Testis (tissue), 3 donors: Measurements from ENCODE around the gene HUS1B. TPM values are rescaled to one million over a fixed set of nuclear protein-coding genes. Genes with fewer than 3 reads are reported as not detected.

Experiments used
- DNase-seq: peaks from one replicate; pipeline ENCODE4 v3.0.0-alpha.2; 2019
- H3K27ac ChIP-seq, 2 donors: fragments of 200-600 bp; sonication (generic); one replicate each; pipeline ENCODE4 v1.5.1; 2019
- H3K27me3 ChIP-seq: fragments of 200-600 bp; sonication (generic); one replicate; pipeline ENCODE4 v1.5.1; 2019
- H3K36me3 ChIP-seq: fragments of 200-600 bp; sonication (generic); one replicate; pipeline ENCODE4 v1.5.1; 2017; ENCODE audit warnings: low read depth; ENCODE audit errors: missing control alignments
- H3K4me1 ChIP-seq: fragments of 200-600 bp; sonication (generic); one replicate; pipeline ENCODE4 v1.5.1; 2019
- H3K4me3 ChIP-seq, 2 donors: fragments of 200-600 bp; sonication (generic); one replicate each; pipeline ENCODE4 v1.5.1; 2017 to 2019
- H3K9me3 ChIP-seq: fragments of 200-600 bp; sonication (generic); one replicate; pipeline ENCODE4 v1.5.1; 2017
- CTCF ChIP-seq, 3 experiments: fragments of 450-650 bp in 2 of 3; fragments of 200-600 bp in 1 of 3; sonication (generic) in 1 of 3; IDR thresholded peaks; one replicate each; pipeline ENCODE4 v1.5.1; 2016 to 2019; ENCODE audit warnings: antibody characterized with exemption in 3 of 3, mild to moderate bottlenecking in 2 of 3, moderate library complexity in 1 of 3
- POLR2A ChIP-seq: fragments of 450-650 bp; IDR thresholded peaks from one replicate; pipeline ENCODE4 v1.6.1; 2017; ENCODE audit warnings: antibody characterized with exemption, mild to moderate bottlenecking, moderate library complexity
- WGBS, 2 donors: methylation state at CpG; one replicate each; pipeline ENCODE4 v1.1.5; 2018; 5-methylcytosine and 5-hydroxymethylcytosine counted together
- intact Hi-C: fragments of 100-400 bp; cut with DNase I; formaldehyde crosslinking; loops from one replicate; pipeline ENCODE4 v1.15.1; 2023; ENCODE audit warnings: low total_unique reads
- polyA plus RNA-seq: library from polyadenylated mRNA; stranded (reverse); fragments of 350-450 nt; fragmentation: Illumina TruSeq; extraction: RNeasy Lipid Tissue Mini Kit (QIAGEN cat#74804); gene quantifications from one replicate; pipeline ENCODE4 v1.2.3, GENCODE V29; 2014; ENCODE audit warnings: low read depth, low replicate concordance; ENCODE audit not compliant: insufficient read depth
- total RNA-seq, 2 donors: library from RNA; depleted of rRNA; stranded (reverse); fragments of >200 nt; gene quantifications; one replicate each; pipeline ENCODE4 v1.2.3, GENCODE V29; 2016

Gene HUS1B
- total and polyA plus RNA-seq, 3 donors from 2014 or later, result 1.3 to 13.5 (median 8.9) TPM

GRCh38 chr6:680251-680650 lies 23.4 kb upstream of the HUS1B start:
- Histone ChIP-seq H3K27me3 (no peaks in the 10 kb centered on the region), H3K27ac (no peak overlapping the region), H3K9me3 (no peaks in the 10 kb centered on the region), H3K36me3 (no peaks in the 10 kb centered on the region), H3K4me3 (no peak overlapping the region), H3K4me1 (peaks cover 10% of the 10 kb centered on the region)
- no peak for TF ChIP-seq CTCF (IDR thresholded peaks at IDR 0.05)
- no peak for TF ChIP-seq POLR2A
- DNase-seq, result no peak
- intact Hi-C loops, result no loop called here
- WGBS, 2 donors, result 79 to 90% methylated on average over 2 of the region's 2 CpGs

GRCh38 chr6:679282-679681 lies 22.4 kb upstream of the HUS1B start:
- intact Hi-C loops, result no loop called here
- H3K27me3 ChIP-seq, result no peaks in the 10 kb centered on the region
- no peak for DNase-seq
- H3K4me1 ChIP-seq, result peaks cover 10% of the 10 kb centered on the region
- WGBS, 2 donors, result 74 to 92% methylated on average over 9 of the region's 9 CpGs
- H3K9me3 ChIP-seq, result no peaks in the 10 kb centered on the region
- H3K36me3 ChIP-seq, result no peaks in the 10 kb centered on the region
- H3K27ac ChIP-seq, result no peak overlapping the region
- no peak overlapping the region for H3K4me3 ChIP-seq
- no peak for TF ChIP-seq CTCF (IDR thresholded peaks at IDR 0.05)
- TF ChIP-seq POLR2A, result no peak

GRCh38 chr6:678520-678919 lies 21.6 kb upstream of the HUS1B start:
- intact Hi-C loops, result no loop called here
- Histone ChIP-seq H3K27me3 (no peaks in the 10 kb centered on the region), H3K4me3 (no peak overlapping the region), H3K4me1 (peaks cover 2% of the 10 kb centered on the region), H3K9me3 (no peaks in the 10 kb centered on the region), H3K36me3 (no peaks in the 10 kb centered on the region), H3K27ac (no peak overlapping the region)
- DNase-seq, result no peak
- TF ChIP-seq CTCF (IDR thresholded peaks at IDR 0.05), result no peak
- 68 to 73% methylated on average over 3 of the region's 3 CpGs for WGBS, 2 donors

GRCh38 chr6:677919-678318 lies 21.0 kb upstream of the HUS1B start:
- H3K4me1 ChIP-seq, result no peaks in the 10 kb centered on the region
- no peak overlapping the region for H3K27ac ChIP-seq
- no peak for DNase-seq
- WGBS, 2 donors, result 98 to 99% methylated on average over 4 of the region's 4 CpGs
- H3K9me3 ChIP-seq, result no peaks in the 10 kb centered on the region
- TF ChIP-seq CTCF (IDR thresholded peaks at IDR 0.05) (no peak), POLR2A (no peak)
- no peak overlapping the region for H3K4me3 ChIP-seq
- no peaks in the 10 kb centered on the region for H3K27me3 ChIP-seq
- intact Hi-C loops, result no loop called here
- H3K36me3 ChIP-seq, result no peaks in the 10 kb centered on the region

DNA sequence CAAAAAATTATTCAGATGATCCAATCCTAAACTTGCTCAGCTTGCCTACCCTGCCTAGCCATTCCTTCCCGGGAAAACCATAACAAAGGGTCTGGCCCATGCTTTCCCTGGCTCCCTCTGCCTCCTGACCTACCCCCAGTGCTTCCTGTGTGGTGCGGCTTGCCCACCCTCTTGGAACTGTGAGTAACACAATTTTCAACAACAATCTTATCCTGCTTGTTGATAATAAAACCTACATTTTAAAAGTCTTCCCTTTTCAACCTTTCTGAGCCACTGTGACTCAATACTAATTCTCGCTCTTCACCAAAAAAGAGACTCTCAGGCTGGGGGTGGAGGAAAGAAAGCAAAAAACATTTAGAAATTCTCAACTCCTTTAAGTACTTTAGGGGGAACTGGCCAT lies 18.1 kb upstream of the HUS1B start:
- 75 to 84% methylated on average over 3 of the region's 3 CpGs for WGBS, 2 donors
- no peak for TF ChIP-seq CTCF (IDR thresholded peaks at IDR 0.05)
- no peak for TF ChIP-seq POLR2A
- H3K4me1 ChIP-seq, result no peaks in the 10 kb centered on the region
- H3K36me3 ChIP-seq, result no peaks in the 10 kb centered on the region
- H3K27ac ChIP-seq, result no peak overlapping the region
- DNase-seq, result no peak
- intact Hi-C loops, result no loop called here
- H3K4me3 ChIP-seq, result no peak overlapping the region
- no peaks in the 10 kb centered on the region for H3K9me3 ChIP-seq
- H3K27me3 ChIP-seq, result no peaks in the 10 kb centered on the region
